ENCODE results near the gene PIWIL1.

The PIWIL1 gene

GRCh38 chr12:130300090-130300489 lies 37.6 kb upstream of the PIWIL1 start:
- TF ChIP-seq, protein P1, sequence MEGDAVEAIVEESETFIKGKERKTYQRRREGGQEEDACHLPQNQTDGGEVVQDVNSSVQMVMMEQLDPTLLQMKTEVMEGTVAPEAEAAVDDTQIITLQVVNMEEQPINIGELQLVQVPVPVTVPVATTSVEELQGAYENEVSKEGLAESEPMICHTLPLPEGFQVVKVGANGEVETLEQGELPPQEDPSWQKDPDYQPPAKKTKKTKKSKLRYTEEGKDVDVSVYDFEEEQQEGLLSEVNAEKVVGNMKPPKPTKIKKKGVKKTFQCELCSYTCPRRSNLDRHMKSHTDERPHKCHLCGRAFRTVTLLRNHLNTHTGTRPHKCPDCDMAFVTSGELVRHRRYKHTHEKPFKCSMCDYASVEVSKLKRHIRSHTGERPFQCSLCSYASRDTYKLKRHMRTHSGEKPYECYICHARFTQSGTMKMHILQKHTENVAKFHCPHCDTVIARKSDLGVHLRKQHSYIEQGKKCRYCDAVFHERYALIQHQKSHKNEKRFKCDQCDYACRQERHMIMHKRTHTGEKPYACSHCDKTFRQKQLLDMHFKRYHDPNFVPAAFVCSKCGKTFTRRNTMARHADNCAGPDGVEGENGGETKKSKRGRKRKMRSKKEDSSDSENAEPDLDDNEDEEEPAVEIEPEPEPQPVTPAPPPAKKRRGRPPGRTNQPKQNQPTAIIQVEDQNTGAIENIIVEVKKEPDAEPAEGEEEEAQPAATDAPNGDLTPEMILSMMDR (IDR thresholded peaks at IDR 0.05; ENCODE audit: extremely low read depth, insufficient read depth, missing control alignments) = no peak
- no peak for DNase-seq (ENCODE audit: low spot score)
- in situ Hi-C loops (cut with MboI; ENCODE audit: low pct_unique_long_range_greater_than_20kb, low sequenced_read_pairs, unreplicated experiment) = no loop called here

GRCh38 chr12:130300737-130301535 lies 36.8 kb upstream of the PIWIL1 start:
- DNase-seq (ENCODE audit: low spot score) = no peak
- TF ChIP-seq, protein P1 (IDR thresholded peaks at IDR 0.05; ENCODE audit: extremely low read depth, insufficient read depth, missing control alignments) = no peak
- in situ Hi-C loops (cut with MboI; ENCODE audit: low pct_unique_long_range_greater_than_20kb, low sequenced_read_pairs, unreplicated experiment) = no loop called here

- in situ Hi-C loops (cut with MboI; ENCODE audit: low pct_unique_long_range_greater_than_20kb, low sequenced_read_pairs, unreplicated experiment) = no loop called here
- TF ChIP-seq, protein P1 (IDR thresholded peaks at IDR 0.05; ENCODE audit: extremely low read depth, insufficient read depth, missing control alignments) = no peak
- no peak for DNase-seq (ENCODE audit: low spot score)
Measured at GRCh38 chr12:130301559-130301958, 36.1 kb upstream of the PIWIL1 start.

DNA sequence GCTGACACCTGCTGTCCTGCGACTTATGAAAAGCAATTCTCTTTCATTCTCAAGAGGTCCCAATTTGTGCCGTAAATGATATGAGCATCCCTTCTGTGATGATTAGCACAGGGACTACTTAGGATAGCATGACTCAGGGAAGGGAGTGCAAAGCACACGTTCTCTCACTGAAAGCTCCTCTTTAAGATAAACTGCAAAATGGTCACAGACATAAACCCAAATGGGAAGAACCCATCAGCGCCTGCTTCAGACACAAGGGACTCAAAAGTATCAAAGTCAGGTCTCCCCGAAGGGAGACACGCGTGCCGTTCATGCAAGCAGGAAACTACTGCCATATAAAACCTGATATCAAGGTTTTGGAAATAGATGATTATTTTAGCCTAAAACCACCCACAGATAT lies 33.9 kb upstream of the PIWIL1 start:
- in situ Hi-C loops (cut with MboI; ENCODE audit: low pct_unique_long_range_greater_than_20kb, low sequenced_read_pairs, unreplicated experiment) = no loop called here
- TF ChIP-seq, protein P1 (IDR thresholded peaks at IDR 0.05; ENCODE audit: extremely low read depth, insufficient read depth, missing control alignments) = no peak

DNA sequence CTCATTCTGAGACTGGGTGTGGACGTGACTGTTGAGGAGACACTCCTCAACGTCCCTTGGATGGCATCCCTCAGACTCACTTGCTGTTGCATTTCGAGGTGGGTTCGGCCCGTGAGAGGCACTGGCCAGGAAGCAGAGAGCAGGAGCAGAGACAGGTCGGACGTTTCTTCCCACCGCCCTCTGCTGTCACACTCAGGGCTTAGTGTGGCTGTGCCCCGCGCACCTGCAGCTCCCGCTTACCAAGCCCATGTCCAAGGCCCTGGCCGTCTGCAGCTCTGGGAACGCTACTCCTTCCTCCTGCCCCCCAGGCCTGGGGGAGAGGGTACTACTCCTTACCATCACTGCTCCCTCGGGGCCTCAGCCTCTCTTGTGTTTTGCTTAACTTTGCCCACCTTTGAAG lies 29.8 kb upstream of the PIWIL1 start:
- no peak for DNase-seq (ENCODE audit: low spot score)
- in situ Hi-C loops (cut with MboI; ENCODE audit: low pct_unique_long_range_greater_than_20kb, low sequenced_read_pairs, unreplicated experiment) = no loop called here

More for the DNA sequence above, 33.9 kb upstream of the PIWIL1 start:
- no peak for DNase-seq (ENCODE audit: low spot score)

GRCh38 chr12:130308393-130308792 lies 29.3 kb upstream of the PIWIL1 start:
- TF ChIP-seq, protein P1 (IDR thresholded peaks at IDR 0.05; ENCODE audit: extremely low read depth, insufficient read depth, missing control alignments) = no peak
- in situ Hi-C loops (cut with MboI; ENCODE audit: low pct_unique_long_range_greater_than_20kb, low sequenced_read_pairs, unreplicated experiment) = no loop called here
- no peak for DNase-seq (ENCODE audit: low spot score)

More for the DNA sequence above, 29.8 kb upstream of the PIWIL1 start:
- TF ChIP-seq, protein P1 (IDR thresholded peaks at IDR 0.05; ENCODE audit: extremely low read depth, insufficient read depth, missing control alignments) = no peak

All from GM13977 (cell line).